GM19351 (cell line): ENCODE measurements around the gene PPP4C.
"Not testable (repeated sequence)": the region's sequence is repeated elsewhere in the genome, so short reads cannot be mapped to it uniquely, and the experiment has no call there.

Experiments used
- ATAC-seq: cut with Tn5 transposase; IDR thresholded peaks from one replicate; pipeline ENCODE4 v1.9.1; 2021; ENCODE audit warnings: mild to moderate bottlenecking, moderate library complexity; ENCODE audit not compliant: unreplicated experiment

The PPP4C gene

DNA sequence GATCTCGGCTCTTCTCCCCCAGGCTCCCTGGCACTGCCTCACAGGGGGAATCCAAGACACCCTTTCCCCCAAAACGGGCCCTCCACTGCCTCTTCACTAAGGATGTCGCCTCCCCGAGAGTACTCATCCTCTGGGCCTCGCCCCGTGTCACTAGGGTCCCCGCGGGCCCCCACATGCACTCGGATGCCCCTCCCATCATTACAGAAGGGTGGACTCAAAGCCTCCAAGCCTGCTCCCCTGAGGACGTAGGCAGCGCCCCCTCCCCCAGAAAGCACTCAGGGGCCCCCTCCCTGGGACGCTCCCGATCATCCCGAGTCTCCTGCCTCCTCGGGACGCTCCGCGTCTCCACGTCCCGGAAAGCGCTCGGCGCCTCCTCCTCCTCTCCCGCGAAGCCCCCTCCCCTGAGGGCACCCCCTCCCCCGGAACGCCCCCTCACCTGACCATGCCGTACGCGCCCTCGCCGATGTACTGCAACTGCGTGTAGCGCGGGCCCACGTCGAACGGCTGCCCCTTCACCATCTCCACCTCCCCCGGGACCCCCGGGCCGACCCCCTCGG lies 46.9 kb downstream of the PPP4C start:
- no peak for ATAC-seq

DNA sequence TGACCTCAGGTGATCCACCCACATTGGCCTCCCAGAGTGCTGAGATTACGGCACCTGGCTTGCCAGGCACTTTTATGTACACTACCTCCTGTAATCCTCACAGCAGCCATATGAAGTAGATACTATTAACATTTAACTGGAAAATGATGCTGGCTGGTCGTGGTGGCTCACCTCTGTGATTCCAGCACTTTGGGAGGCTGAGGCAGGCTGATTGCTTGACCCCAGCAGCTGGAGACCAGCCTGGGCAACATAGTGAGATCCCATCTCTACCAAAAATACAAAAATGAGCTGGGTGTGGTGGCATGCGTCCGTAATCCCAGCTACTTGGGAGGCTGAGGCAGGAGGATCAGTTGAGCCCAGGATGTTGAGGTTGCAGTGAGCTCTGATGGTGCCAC lies 49.2 kb downstream of the PPP4C start:
- ATAC-seq, result no peak

DNA sequence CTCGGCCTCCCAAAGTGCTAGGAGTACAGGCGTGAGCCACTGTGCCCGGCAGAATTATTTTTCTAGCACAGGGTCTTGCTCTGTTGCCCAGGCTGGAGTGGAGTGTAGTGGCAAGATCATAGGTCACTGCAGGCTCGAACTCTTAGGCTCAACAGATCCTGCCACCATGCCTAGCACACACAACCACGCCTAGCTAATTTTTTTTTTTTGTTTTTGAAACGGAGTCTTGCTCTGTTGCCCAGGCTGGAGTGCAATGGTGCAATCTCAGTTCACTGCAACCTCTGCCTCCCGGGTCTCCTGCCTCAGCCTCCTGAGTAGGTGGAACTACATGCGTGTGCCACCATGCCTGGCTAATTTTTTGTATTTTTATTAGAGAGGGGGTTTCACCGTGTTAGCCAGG lies 49.9 kb downstream of the PPP4C start:
- ATAC-seq, result not testable (repeated sequence)

DNA sequence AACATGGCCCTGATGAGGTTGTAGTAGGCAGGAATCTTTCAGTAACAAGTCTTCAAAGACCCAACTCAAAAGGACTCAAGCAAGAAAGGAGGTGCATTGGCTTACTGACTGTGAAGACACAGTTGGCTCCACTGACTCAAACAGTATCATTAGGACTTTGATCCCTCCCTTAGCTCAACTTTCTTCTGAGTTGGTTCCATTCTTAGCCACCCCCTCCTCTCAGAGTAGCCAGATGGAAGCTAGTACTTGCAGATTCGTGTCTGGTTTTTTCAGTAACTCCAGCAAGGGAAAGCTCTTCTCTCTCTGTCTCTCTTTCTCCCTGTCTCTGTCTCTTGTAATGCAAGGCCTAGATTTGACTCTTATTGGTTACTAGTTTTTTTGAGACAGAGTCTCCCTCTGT lies 52.2 kb downstream of the PPP4C start:
- ATAC-seq, result no peak

DNA sequence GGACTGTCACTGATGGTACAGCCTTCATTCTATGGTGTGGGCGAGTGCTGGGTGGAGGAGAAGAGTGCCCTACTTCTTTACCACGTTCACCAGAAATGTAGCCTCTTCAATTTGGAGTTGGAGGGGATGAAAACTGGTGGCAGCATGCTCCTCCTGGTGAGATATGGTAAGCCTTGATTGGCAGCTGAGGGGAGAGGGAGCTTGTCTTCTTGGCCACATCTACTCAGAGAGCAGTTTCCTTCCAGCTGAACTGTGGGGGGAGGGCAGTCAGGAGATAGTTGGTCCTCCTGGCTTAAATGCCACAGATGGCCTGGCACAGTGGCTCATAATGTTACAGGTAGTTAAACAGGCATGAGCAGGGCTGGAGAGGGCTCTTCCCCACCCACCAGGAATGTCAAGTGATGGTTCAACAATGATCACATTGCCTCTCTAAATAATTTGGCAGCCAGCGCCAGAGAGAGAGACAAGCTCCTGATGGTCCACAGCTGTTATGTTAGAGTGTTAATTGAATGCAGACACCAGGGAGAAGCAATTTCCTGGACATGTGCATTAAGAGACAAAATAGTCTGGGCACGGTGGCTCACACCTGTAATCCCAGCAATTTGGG lies 56.2 kb downstream of the PPP4C start:
- no peak for ATAC-seq

DNA sequence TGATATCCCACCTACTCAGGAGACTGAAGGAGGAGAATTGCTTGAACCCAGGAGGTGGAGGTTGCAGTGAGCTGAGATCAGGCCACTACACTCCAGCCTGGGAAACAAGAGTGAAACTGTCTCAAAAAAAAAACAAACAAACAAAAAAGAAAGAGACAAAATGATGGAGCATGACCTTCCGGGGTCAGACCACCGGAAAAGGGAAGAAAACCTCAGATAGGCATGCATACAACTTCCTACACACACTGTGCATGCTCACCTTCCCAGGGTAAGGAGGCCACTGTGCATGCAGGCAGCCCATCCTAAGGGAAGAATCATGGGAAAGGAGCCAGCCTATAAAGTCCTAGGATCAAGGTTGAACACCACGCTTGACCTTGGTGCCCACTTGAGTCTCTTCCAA lies 56.8 kb downstream of the PPP4C start:
- ATAC-seq, result no peak
